ENCODE results near the gene DAPK1.

Gene DAPK1

DNA sequence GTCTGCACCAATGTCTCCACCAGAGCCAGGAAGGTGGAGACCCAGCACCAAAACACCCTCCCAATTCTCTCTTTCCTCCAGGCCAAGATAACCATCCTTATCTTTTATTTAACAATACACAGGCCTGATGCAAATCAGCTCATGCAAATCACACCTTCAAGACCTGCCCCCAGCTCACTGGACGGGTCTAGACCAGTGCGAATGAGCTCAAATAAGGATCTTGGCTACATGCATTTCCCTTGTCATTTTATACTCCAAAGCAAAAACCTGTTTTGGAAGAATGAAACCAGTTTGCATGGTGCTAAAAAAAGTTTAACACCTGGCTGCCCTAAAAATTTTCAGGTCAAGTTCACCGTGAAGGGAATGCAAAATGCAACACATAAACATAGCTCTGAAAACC lies 31.9 kb upstream of the DAPK1 start:
- no peaks in the 10 kb centered on the region for H3K9me3 ChIP-seq (ENCODE audit: low read length)
- no peaks in the 10 kb centered on the region for H3K9me2 ChIP-seq (ENCODE audit: low read depth, low read length)
- no peak overlapping the region for H3K9ac ChIP-seq (ENCODE audit: low read length)
- H3K36me3 ChIP-seq (ENCODE audit: insufficient read depth, low read length), result no peaks in the 10 kb centered on the region
- H3F3A ChIP-seq (ENCODE audit: insufficient read depth, low read length), result no peaks in the 10 kb centered on the region
- H3K4me2 ChIP-seq (ENCODE audit: low read length), result no peak overlapping the region
- H3K4me3 ChIP-seq (ENCODE audit: low read depth, low read length, poor library complexity, severe bottlenecking), result no peak overlapping the region
- no peak for TF ChIP-seq EZH2 (IDR thresholded peaks at IDR 0.05; ENCODE audit: borderline replicate concordance, low read length)
- TF ChIP-seq, protein P1, sequence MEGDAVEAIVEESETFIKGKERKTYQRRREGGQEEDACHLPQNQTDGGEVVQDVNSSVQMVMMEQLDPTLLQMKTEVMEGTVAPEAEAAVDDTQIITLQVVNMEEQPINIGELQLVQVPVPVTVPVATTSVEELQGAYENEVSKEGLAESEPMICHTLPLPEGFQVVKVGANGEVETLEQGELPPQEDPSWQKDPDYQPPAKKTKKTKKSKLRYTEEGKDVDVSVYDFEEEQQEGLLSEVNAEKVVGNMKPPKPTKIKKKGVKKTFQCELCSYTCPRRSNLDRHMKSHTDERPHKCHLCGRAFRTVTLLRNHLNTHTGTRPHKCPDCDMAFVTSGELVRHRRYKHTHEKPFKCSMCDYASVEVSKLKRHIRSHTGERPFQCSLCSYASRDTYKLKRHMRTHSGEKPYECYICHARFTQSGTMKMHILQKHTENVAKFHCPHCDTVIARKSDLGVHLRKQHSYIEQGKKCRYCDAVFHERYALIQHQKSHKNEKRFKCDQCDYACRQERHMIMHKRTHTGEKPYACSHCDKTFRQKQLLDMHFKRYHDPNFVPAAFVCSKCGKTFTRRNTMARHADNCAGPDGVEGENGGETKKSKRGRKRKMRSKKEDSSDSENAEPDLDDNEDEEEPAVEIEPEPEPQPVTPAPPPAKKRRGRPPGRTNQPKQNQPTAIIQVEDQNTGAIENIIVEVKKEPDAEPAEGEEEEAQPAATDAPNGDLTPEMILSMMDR (IDR thresholded peaks at IDR 0.05; ENCODE audit: low read length), result no peak
- no peaks in the 10 kb centered on the region for H3K27me3 ChIP-seq (ENCODE audit: insufficient read depth, low read length)
- H4K20me1 ChIP-seq (ENCODE audit: insufficient read depth, low read length), result no peaks in the 10 kb centered on the region
- no peak overlapping the region for H2AFZ ChIP-seq (ENCODE audit: low read length)
- no peaks in the 10 kb centered on the region for H3K4me1 ChIP-seq (ENCODE audit: insufficient read depth, low read length, severe bottlenecking)
- no peak overlapping the region for H3K27ac ChIP-seq (ENCODE audit: low read depth, low read length, poor library complexity, severe bottlenecking)
- H3K79me2 ChIP-seq (ENCODE audit: insufficient read depth, low read length), result no peaks in the 10 kb centered on the region

DNA sequence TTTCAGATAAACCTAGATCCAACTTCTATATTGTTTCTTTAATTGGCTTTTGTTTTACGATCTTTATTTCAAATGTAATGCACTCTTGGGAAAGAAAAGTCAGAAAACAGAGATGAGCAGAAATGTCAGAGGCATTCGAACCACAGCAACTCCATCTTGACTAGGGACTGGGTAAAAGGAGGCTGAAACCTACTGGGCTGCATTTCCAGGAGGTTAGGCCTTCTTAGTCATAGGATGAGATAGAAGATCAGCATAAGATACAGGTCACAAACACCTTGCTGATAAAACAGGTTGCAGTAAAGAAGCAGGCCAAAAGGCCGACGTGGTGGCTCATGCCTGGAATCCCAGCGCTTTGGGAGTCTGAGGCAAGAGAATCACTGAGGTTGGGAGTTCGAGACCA lies 30.5 kb upstream of the DAPK1 start:
- no peak overlapping the region for H2AFZ ChIP-seq (ENCODE audit: low read length)
- H3F3A ChIP-seq (ENCODE audit: insufficient read depth, low read length), result no peaks in the 10 kb centered on the region
- no peak overlapping the region for H3K4me2 ChIP-seq (ENCODE audit: low read length)
- no peaks in the 10 kb centered on the region for H3K27me3 ChIP-seq (ENCODE audit: insufficient read depth, low read length)
- no peaks in the 10 kb centered on the region for H3K9me3 ChIP-seq (ENCODE audit: low read length)
- no peak for TF ChIP-seq EZH2 (IDR thresholded peaks at IDR 0.05; ENCODE audit: borderline replicate concordance, low read length)
- TF ChIP-seq, protein P1 (IDR thresholded peaks at IDR 0.05; ENCODE audit: low read length), result no peak
- no peak overlapping the region for H3K9ac ChIP-seq (ENCODE audit: low read length)
- H3K4me1 ChIP-seq (ENCODE audit: insufficient read depth, low read length, severe bottlenecking), result no peaks in the 10 kb centered on the region
- H3K4me3 ChIP-seq (ENCODE audit: low read depth, low read length, poor library complexity, severe bottlenecking), result no peak overlapping the region
- H4K20me1 ChIP-seq (ENCODE audit: insufficient read depth, low read length), result no peaks in the 10 kb centered on the region
- no peaks in the 10 kb centered on the region for H3K36me3 ChIP-seq (ENCODE audit: insufficient read depth, low read length)
- H3K79me2 ChIP-seq (ENCODE audit: insufficient read depth, low read length), result no peaks in the 10 kb centered on the region
- H3K9me2 ChIP-seq (ENCODE audit: low read depth, low read length), result no peaks in the 10 kb centered on the region
- H3K27ac ChIP-seq (ENCODE audit: low read depth, low read length, poor library complexity, severe bottlenecking), result no peak overlapping the region

DNA sequence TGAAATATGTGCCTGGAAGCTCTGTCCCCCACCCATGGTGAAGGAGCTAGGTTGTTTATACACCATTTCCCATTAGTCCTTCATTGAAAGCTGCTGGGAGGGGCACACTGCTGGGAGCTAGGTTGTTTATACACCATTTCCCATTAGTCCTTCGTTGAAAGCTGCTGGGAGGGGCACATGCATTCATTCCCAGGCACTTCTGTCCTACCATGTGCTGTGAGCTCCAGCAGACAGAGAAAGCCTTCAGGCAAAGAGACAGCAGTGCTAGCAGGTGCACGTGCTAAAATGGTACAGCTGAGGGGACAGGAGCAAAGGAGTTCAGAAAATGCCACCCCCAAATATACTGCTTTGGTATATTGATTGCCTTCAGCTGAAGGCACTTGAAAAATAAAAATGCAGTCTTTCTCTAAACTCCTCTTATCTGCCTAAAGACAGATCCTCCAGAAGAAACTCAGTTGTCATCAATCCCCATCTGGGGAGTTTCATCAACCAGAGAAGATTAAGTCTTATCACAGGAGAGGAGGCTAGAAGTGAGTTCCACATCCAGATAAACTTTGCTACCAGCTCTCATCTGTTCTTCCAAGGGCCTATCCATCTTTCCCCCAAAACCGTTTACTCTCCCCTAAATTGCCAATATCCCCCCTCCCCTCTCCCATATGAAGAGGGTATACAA lies 27.7 kb upstream of the DAPK1 start:
- Histone ChIP-seq H3K9me3 (ENCODE audit: low read length) (no peaks in the 10 kb centered on the region), H3K9ac (ENCODE audit: low read length) (no peak overlapping the region), H3K4me2 (ENCODE audit: low read length) (no peak overlapping the region), H3F3A (ENCODE audit: insufficient read depth, low read length) (no peaks in the 10 kb centered on the region), H3K36me3 (ENCODE audit: insufficient read depth, low read length) (no peaks in the 10 kb centered on the region), H3K4me3 (ENCODE audit: low read depth, low read length, poor library complexity, severe bottlenecking) (no peak overlapping the region), H3K27me3 (ENCODE audit: insufficient read depth, low read length) (no peaks in the 10 kb centered on the region), H2AFZ (ENCODE audit: low read length) (no peak overlapping the region), H3K27ac (ENCODE audit: low read depth, low read length, poor library complexity, severe bottlenecking) (no peak overlapping the region), H3K9me2 (ENCODE audit: low read depth, low read length) (no peaks in the 10 kb centered on the region), H3K79me2 (ENCODE audit: insufficient read depth, low read length) (no peaks in the 10 kb centered on the region), H4K20me1 (ENCODE audit: insufficient read depth, low read length) (no peaks in the 10 kb centered on the region), H3K4me1 (ENCODE audit: insufficient read depth, low read length, severe bottlenecking) (no peaks in the 10 kb centered on the region)
- TF ChIP-seq, protein P1 (IDR thresholded peaks at IDR 0.05; ENCODE audit: low read length), result no peak
- TF ChIP-seq EZH2 (IDR thresholded peaks at IDR 0.05; ENCODE audit: borderline replicate concordance, low read length), result no peak

Data from OCI-LY1 (cell line).